ENCODE measurements around the gene CIDEB. TPM values are rescaled to one million over a fixed set of nuclear protein-coding genes. Genes with fewer than 3 reads are reported as not detected.

CIDEB gene, protein sequence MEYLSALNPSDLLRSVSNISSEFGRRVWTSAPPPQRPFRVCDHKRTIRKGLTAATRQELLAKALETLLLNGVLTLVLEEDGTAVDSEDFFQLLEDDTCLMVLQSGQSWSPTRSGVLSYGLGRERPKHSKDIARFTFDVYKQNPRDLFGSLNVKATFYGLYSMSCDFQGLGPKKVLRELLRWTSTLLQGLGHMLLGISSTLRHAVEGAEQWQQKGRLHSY
- total RNA-seq: 0.68 and 1.1 TPM in 2 replicates

DNA sequence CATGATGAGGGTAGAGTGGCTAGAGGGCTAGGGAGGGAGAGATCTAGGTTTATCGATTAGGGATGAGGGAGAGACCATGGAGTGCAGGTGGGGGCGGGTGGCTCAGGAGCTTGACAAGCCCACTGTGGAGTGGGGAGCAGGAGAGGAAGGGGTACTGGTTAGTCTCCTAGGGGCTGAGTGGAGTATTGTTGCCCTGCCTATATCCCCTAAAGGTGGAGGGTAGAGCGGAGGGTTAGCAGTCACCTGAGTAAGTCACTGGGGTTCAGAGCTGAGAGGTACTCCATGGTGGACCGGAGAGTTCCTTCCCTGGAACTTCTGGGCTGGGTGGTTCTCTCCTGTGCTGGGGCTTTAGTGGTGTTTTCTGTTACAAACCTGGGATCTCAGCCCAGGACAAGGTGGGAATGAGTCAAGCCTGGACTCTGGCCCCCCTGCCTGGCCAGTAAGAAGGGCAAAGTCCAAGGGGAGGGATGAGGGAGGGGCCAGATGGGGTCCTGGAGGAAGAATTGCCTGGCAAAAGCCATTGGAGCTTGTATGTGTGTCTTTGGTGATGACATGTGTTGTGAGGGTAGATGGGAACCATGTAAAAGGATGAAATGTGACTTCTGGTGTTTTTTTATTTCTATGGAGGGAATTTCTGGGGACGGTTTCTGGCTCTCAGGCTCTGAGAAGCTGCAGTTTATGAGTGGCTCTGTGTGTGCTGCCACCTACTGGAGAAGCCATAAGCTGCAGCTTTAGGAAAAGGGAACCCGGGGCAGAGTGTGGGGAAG is at the start of gene CIDEB:
TSS of gene CIDEB (minus strand) at position 403 of the 767 bp plus-strand sequence. CDS start at position 284, 119 bp downstream.

DNA sequence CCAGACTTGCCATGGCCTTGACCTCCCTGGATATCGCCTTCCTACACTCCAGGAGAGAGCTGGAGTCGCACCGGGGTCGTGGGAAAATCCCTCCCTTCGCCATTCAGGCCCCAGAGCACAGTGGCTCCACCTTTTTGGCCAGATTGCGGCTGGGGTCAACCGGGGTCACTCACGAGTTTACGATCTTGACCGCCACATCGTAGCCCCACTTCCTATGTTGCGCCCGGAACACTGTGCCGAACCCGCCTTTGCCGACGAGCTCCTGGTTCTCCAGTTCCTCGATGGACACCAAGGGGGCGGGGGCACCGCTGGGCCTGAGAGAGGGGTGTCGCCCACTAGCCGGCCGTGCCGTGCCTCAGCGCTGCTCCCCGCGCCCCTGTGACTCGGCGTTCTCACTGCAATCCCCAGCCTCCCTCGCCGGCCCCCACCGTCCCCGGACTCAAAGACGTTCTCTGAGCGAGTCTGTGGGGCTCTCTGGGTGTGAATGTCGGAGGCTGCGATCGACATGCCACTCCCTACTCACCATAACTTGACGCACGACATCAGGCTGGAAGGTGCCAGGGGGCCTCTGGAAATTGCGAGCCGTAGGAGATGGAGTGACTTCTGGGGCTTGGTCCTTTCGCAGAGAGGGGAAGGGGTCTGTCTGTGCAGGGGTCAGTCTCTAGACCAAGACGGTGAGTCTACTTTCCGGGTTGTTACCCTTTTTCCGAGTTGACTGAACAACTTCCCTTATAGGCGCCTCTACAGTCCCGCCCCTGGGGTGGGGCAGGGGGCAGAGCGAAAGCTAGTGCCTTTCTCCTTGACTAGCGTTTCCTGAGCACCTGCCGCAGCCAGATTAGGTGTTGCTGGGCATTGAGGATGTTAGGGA is 31.7 kb upstream of the CIDEB start, which contains the start of gene RIPK3:
TSS of gene RIPK3 (minus strand) at position 708 of the 868 bp plus-strand sequence. CDS start at position 543, 165 bp downstream.

DNA sequence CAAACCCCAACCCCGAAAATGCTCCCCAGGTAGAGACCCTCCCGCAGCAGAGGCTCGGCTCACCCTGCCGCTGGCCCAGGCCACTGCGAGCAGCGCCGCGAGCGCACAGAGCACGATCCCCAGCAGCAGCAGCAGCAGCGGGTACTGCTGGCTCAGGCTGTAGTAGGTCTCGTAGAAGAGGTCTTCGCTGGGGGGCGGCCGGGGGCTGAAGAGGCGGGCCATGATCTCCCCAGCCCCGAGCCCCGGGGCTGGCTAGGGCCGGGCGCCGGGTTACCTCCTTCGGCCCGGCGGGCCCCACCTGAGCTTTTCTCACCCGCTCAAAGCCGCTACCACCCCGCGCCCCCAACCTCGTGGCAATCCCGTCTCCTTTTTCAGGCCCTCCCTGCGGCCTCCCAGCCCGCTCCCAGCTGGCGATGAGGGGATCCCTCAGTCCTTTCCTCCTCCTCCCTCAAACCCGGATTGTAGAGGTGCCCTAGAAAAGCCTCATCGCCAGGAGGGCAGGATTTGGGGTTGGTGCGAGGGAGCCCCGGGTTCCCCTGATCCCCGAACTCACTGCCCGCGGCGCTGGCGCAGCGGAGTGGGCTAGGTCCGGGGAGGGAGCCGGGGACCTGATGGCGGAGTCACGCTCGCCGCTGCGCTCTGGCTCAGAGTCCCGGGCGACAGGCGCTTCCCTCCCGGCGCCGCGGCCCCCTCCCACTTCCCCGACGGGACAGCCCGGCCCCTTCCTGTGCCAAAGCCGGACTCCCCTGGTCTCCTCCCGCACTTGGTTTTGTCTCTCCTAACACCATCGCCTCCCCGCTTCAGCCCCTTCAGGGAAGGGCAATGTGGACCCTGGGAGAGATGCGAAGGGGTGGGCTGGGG is 26.9 kb upstream of the CIDEB start, which contains the start of gene ADCY4:
TSS of gene ADCY4 (minus strand) at position 641 of the 861 bp plus-strand sequence. CDS start at position 222, 419 bp downstream.

DNA sequence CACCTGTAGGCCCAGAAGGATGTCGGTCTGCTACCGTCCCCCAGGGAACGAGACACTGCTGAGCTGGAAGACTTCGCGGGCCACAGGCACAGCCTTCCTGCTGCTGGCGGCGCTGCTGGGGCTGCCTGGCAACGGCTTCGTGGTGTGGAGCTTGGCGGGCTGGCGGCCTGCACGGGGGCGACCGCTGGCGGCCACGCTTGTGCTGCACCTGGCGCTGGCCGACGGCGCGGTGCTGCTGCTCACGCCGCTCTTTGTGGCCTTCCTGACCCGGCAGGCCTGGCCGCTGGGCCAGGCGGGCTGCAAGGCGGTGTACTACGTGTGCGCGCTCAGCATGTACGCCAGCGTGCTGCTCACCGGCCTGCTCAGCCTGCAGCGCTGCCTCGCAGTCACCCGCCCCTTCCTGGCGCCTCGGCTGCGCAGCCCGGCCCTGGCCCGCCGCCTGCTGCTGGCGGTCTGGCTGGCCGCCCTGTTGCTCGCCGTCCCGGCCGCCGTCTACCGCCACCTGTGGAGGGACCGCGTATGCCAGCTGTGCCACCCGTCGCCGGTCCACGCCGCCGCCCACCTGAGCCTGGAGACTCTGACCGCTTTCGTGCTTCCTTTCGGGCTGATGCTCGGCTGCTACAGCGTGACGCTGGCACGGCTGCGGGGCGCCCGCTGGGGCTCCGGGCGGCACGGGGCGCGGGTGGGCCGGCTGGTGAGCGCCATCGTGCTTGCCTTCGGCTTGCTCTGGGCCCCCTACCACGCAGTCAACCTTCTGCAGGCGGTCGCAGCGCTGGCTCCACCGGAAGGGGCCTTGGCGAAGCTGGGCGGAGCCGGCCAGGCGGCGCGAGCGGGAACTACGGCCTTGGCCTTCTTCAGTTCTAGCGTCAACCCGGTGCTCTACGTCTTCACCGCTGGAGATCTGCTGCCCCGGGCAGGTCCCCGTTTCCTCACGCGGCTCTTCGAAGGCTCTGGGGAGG is 3.1 kb upstream of the CIDEB start, which contains the start of gene LTB4R:
TSS of gene LTB4R (plus strand) at position 857 of the 959 bp plus-strand sequence. CDS start 4,150 bp downstream, outside the sequence.

DNA sequence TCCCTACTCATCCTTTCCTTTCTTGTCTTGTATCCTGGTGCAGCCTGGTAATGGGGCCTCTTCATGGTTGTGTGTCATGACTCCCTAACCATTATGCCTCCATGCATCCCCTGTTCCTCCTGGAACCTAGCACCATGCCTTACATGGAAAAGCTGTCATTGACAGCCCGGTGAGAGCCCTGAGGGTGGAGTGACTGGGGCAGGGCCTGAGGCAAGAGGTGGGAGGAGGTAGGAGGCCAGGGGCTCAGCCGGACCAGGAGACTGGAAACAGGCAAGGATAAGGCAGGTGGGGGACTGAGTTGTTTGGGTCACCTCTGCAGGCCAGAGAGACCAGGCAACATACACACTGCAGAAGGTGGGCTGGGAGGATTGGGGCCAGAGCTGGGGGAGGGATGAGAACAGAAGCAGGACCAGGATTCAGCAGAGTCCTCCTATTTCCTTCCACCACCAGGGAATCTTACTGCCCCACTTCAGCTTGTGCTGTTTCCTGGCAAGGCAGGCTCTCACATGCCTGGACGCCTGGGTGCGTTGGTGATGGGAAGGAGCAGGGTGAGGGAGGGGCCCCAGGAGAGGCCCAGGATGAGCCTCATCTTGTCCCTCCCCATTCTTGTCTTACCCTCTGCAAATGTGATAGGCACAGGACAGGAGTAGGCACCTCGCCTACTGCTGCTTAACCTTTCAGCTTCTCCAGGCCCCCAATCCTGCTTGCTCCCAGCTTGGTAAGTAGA is 1.9 kb upstream of the CIDEB start, which contains the start of gene LTB4R2:
TSS of gene LTB4R2 (plus strand) at position 603 of the 727 bp plus-strand sequence. CDS start 525 bp downstream, outside the sequence.

DNA sequence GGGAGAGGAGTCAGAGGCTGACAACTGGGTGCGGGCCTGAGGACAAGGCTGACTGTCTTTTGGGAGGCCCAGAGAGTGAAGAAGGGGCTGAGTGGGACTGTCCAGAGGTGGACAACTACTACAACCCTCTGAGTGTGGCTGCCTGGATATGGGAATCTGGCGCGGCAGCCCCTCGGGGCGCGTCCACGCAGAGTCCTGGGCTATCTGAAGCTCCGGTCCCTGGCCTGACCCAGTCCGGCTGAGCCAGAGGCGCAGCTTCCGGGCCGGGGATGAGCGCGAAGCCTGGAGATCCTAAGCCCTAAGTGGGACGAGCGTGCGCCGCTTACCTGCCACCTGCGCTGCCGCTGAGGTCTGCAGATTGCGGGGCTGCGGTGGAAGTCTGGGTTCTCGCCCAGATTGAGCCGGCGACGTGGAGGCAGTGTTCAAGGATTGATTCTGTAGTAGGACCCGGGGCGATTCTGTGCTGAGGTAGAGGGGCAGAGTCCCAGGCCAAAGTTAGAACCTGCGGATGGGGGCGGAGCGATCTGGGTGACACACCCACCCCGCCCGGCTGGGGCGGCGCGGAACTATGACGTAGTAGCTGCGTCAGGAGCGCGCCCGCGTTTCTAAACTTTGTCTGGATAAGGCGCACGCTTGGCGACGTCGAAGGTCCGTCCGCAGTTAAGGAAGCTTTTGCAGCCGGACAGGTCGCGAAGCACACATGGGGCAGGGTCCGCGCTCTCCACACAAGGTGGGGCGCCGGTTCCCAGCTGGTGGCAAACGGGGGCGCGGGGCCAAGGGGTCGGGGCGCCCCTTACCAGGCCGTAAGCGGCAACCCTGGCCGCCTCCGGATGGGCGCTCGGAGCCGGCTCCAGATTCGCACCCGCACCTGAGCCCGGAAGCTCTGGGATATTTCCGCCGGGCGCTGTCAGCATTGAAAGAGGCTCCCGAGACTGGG is 8.3 kb downstream of the CIDEB start, which contains the start of the genes DHRS1 and NOP9:
TSS of gene DHRS1 (minus strand) at position 526 of the 937 bp plus-strand sequence. CDS start 674 bp downstream, outside the sequence.
TSS of gene NOP9 (plus strand) at position 596 of the 937 bp plus-strand sequence. CDS start at position 701, 105 bp downstream.

DNA sequence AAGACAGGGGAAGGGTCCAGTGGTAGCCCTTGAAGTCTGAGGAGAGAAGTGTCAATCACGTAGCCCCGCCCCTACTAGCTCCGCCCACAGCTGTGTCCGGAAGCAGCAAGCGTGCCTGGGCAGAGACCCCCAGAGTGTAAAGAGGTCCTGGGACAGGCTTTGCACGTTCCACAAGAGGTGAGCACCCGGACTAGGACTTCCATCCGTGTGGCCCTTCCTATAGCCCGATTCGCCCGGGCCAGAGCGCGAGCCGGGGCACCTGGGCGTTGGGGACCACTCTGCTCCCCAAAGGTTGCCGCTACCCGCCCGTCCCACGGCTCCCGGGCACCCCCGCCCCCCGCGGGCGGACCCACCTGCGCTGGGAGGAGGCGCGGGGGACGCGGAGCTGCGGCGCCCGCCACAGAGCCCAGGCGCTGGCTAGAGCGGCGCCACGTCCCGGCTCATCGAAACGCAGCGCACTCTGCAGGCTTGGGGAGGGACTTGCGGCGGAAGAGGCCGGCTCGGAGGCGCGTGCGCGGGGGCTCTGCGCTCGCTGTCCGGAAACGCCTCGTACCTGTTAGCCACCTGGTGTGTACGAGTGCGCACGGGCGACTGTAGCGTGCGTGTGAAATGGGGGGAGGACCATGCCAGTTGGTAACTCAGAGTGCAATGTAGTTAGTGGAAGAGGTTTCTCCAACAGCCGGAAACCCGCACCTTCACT is 36.5 kb downstream of the CIDEB start, which contains the start of gene RABGGTA:
TSS of gene RABGGTA (minus strand) at position 464 of the 700 bp plus-strand sequence. CDS start 482 bp downstream, outside the sequence.

DNA sequence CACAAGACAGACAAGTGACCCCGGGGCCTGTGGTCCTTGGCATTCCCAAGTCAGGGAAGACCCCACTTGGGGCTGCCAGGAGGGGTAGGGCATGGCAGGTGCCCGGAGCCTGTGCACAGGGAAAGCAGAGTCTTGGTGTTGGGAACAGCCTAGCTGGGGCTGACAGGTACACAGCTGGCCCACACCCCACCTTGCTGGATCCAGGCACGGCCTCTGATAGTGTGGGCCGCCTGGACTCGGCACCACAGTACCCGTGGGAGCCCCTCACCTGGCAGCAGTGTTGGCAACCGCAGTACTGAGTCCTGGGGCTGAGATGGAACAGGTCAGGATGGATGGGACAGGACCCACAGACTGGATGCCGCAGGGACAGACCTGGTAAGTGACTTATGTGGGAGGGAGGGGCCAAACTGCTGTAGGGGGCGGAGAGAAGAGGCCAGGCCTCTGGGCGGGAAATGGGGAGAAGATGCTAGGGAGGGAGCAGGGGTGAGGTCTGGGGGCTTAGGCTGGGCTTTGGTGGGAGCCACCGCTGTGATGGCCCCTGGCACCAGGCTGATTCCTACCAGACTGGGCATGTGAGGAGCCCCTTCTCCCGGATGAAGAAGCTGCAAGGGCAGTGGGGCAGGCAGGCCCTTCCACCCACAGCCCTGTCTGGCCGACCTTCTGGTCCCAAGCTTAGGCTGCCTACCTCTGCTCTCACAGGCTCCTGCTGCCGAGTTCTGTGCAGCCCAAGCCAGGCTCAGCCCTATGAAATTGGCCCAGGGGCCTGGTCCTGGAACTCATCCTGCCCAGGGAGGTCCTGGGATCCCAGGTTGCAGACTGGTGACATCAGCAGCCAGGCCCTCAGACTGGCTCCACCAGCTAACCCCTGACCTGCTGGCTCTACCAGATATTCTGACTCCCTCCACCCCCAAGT is 44.7 kb downstream of the CIDEB start, which contains the start of gene TGM1:
TSS of gene TGM1 (minus strand) at position 357 of the 913 bp plus-strand sequence. CDS start 825 bp downstream, outside the sequence.

Other genes starting within 250 kb of the CIDEB start
- gene CPNE6, start 236.4 kb downstream of the CIDEB start, total RNA-seq: not detected in 2 replicates
- 8.6 and 10.2 TPM in 2 replicates for gene PCK2, start 213.7 kb downstream of the CIDEB start, total RNA-seq
- 63.2 and 68.4 TPM in 2 replicates for gene DCAF11, start 193.2 kb downstream of the CIDEB start, total RNA-seq
- gene NRL, start 193.0 kb downstream of the CIDEB start, total RNA-seq: 0.75 and 0.79 TPM in 2 replicates
- 0.13 and 0.19 TPM in 2 replicates for gene FITM1, start 177.3 kb downstream of the CIDEB start, total RNA-seq
- 97.5 and 122 TPM in 2 replicates for gene PSME1, start 171.8 kb downstream of the CIDEB start, total RNA-seq
- 19.2 and 29.5 TPM in 2 replicates for gene EMC9, start 166.4 kb downstream of the CIDEB start, total RNA-seq
- gene PSME2, start 161.4 kb downstream of the CIDEB start, total RNA-seq: 114 and 116 TPM in 2 replicates
- gene RNF31, start 160.5 kb downstream of the CIDEB start, total RNA-seq: 31.8 and 33.7 TPM in 2 replicates
- gene IRF9, start 146.7 kb downstream of the CIDEB start, total RNA-seq: 102 and 108 TPM in 2 replicates
- 0.66 and 1.4 TPM in 2 replicates for gene REC8, start 135.9 kb downstream of the CIDEB start, total RNA-seq
- 32.3 and 46.9 TPM in 2 replicates for gene IPO4, start 119.2 kb downstream of the CIDEB start, total RNA-seq
- gene TM9SF1, start 112.5 kb downstream of the CIDEB start, total RNA-seq: 52.8 and 58.4 TPM in 2 replicates
- gene TSSK4, start 102.3 kb downstream of the CIDEB start, total RNA-seq: 0.19 TPM in 1 of 2 replicates, not detected in the other
- 25.6 and 31.3 TPM in 2 replicates for gene CHMP4A, start 94.5 kb downstream of the CIDEB start, total RNA-seq
- 17.4 and 21.1 TPM in 2 replicates for gene MDP1, start 91.9 kb downstream of the CIDEB start, total RNA-seq
- gene NEDD8, start 75.6 kb downstream of the CIDEB start, total RNA-seq: 300 and 324 TPM in 2 replicates
- gene GMPR2, start 75.0 kb downstream of the CIDEB start, total RNA-seq: 93.1 and 102 TPM in 2 replicates
- gene TINF2, start 65.4 kb downstream of the CIDEB start, total RNA-seq: 51.5 and 55.1 TPM in 2 replicates
- 0.25 and 0.40 TPM in 2 replicates for gene TGM1, start 44.8 kb downstream of the CIDEB start, total RNA-seq
- gene RABGGTA, start 36.4 kb downstream of the CIDEB start, total RNA-seq: 20.0 and 21.7 TPM in 2 replicates
- gene DHRS1, start 8.2 kb downstream of the CIDEB start, total RNA-seq: 14.5 and 20.0 TPM in 2 replicates
- 16.8 and 22.3 TPM in 2 replicates for gene NOP9, start 8.1 kb downstream of the CIDEB start, total RNA-seq
- 2.0 and 2.6 TPM in 2 replicates for gene LTB4R2, start 2.2 kb upstream of the CIDEB start, total RNA-seq
- 0.75 and 1.1 TPM in 2 replicates for gene LTB4R, start 3.5 kb upstream of the CIDEB start, total RNA-seq
- 2.6 and 2.9 TPM in 2 replicates for gene ADCY4, start 27.1 kb upstream of the CIDEB start, total RNA-seq
- gene RIPK3, start 32.0 kb upstream of the CIDEB start, total RNA-seq: 0.19 and 0.40 TPM in 2 replicates
- 32.8 and 34.5 TPM in 2 replicates for gene NFATC4, start 60.2 kb upstream of the CIDEB start, total RNA-seq
- gene NYNRIN, start 91.0 kb upstream of the CIDEB start, total RNA-seq: 4.1 and 6.5 TPM in 2 replicates
- 3.0 and 4.5 TPM in 2 replicates for gene CBLN3, start 121.7 kb upstream of the CIDEB start, total RNA-seq
- 48.1 and 48.2 TPM in 2 replicates for gene KHNYN, start 122.0 kb upstream of the CIDEB start, total RNA-seq
- gene SDR39U1, start 134.8 kb upstream of the CIDEB start, total RNA-seq: 10.1 and 15.1 TPM in 2 replicates
- not detected in 2 replicates for gene CMA1, start 200.3 kb upstream of the CIDEB start, total RNA-seq